HepG2 (cell line): Measurements from ENCODE around the gene SERTAD1. TPM values are rescaled to one million over a fixed set of nuclear protein-coding genes. Genes with fewer than 3 reads are reported as not detected.

Experiments
- ATAC-seq: fragments of 200-7000 bp; cut with Tn5 transposase; 3 replicates; pipeline ENCODE4 v1.9.1; 2020; ENCODE audit warnings: mild to moderate bottlenecking, moderate library complexity
- BruUV-seq: library from RNA; stranded (reverse); fragments of 400-500 nt; replicated peaks from 2 replicates; lab custom pipeline; 2021; lab: Mats Ljungman, UMichigan
- CTCF ChIA-PET: fragments of 300-600 bp; formaldehyde crosslinking; extraction: SDS; loops from one replicate; lab custom pipeline; 2021; ENCODE audit warnings: low total read pairs, inconsistent platforms, low intra/inter-chr PET ratio; lab: Yijun Ruan, JAX
- POLR2A ChIA-PET: fragments of 350-600 bp; sonication (Branson Sonifier 250); formaldehyde crosslinking; loops from one replicate; lab custom pipeline; 2020; ENCODE audit warnings: antibody characterized with exemption, inconsistent platforms; lab: Yijun Ruan, JAX
- DNase-seq: peaks from one replicate; pipeline ENCODE4 v3.0.0-alpha.2; 2015; ENCODE audit warnings: low spot score
- FAIRE-seq: peaks from 3 replicates; lab custom pipeline; 2011; peaks lifted over from hg19 to GRCh38; lab: Jason Lieb, UNC
- H2AFZ ChIP-seq: one replicate; pipeline ENCODE4 v1.6.1; 2011; ENCODE audit warnings: low read length, inconsistent platforms
- H3K27ac ChIP-seq: fragments of 300-600 bp; 3 replicates; pipeline ENCODE4 v1.8.0; 2011; ENCODE audit warnings: mixed run types, mild to moderate bottlenecking, mixed read lengths, low read length, inconsistent platforms; ENCODE audit not compliant: insufficient read depth; ENCODE audit errors: extremely low read length
- H3K27me3 ChIP-seq, 2 experiments: fragments of 200-600 bp in 1 of 2; 2 replicates in 1 of 2; 3 replicates in 1 of 2; pipeline versions ENCODE4 v1.6.0 to v1.8.0; 2011; ENCODE audit warnings: low read length in 2 of 2, mild to moderate bottlenecking in 2 of 2, moderate library complexity in 2 of 2, inconsistent platforms in 1 of 2; ENCODE audit not compliant: insufficient read depth in 2 of 2, control insufficient read depth in 1 of 2
- H3K36me3 ChIP-seq, 2 experiments: fragments of 200-600 bp in 1 of 2; replicated peaks in 1 of 2; 2 replicates in 1 of 2; 3 replicates in 1 of 2; pipeline versions ENCODE4 v1.5.1 to v1.8.0; 2011; ENCODE audit warnings: low read length in 2 of 2, inconsistent platforms in 1 of 2; ENCODE audit not compliant: insufficient read depth in 2 of 2, control insufficient read depth in 1 of 2
- H3K4me1 ChIP-seq: 2 replicates; pipeline ENCODE4 v1.5.1; 2012; ENCODE audit warnings: low read length, inconsistent platforms; ENCODE audit not compliant: insufficient read depth
- H3K4me2 ChIP-seq: 2 replicates; pipeline ENCODE4 v1.6.0; 2011; ENCODE audit warnings: low read depth, low read length, inconsistent platforms
- H3K4me3 ChIP-seq, 3 experiments: fragments of 200-600 bp in 1 of 3; sonication (generic), shearing (Covaris generic) in 1 of 3; replicated peaks in 1 of 3; 2 replicates each; pipeline ENCODE4 v1.5.1; 2011 to 2016; ENCODE audit warnings: low read length in 3 of 3, inconsistent platforms in 2 of 3, low read depth in 2 of 3, mild to moderate bottlenecking in 2 of 3, control low read depth in 1 of 3, mixed read lengths in 1 of 3; ENCODE audit not compliant: insufficient read depth in 1 of 3
- H3K79me2 ChIP-seq: one replicate; pipeline ENCODE4 v1.6.1; 2011; ENCODE audit warnings: low read length, inconsistent platforms; ENCODE audit not compliant: insufficient read depth
- H3K9ac ChIP-seq: 2 replicates; pipeline ENCODE4 v1.6.0; 2011; ENCODE audit warnings: mild to moderate bottlenecking, low read depth, low read length, inconsistent platforms; ENCODE audit not compliant: insufficient read depth
- H3K9me3 ChIP-seq: 2 replicates; pipeline ENCODE4 v1.5.1; 2012; ENCODE audit warnings: mild to moderate bottlenecking, low read length
- H4K20me1 ChIP-seq: 2 replicates; pipeline ENCODE4 v1.6.0; 2011; ENCODE audit warnings: inconsistent platforms, mild to moderate bottlenecking, low read length, moderate library complexity; ENCODE audit not compliant: insufficient read depth
- HMG20B ChIP-seq: conservative IDR thresholded peaks from 2 replicates; pipeline ENCODE4 v1.6.1; 2016; ENCODE audit warnings: missing genetic modification reagents, missing compliant biosample characterization
- HNF4G ChIP-seq, 2 experiments: sonication (generic) in 1 of 2; formaldehyde crosslinking in 1 of 2; IDR thresholded peaks; 2 replicates each; pipeline versions ENCODE4 v1.4.0 to v1.6.1; 2011 to 2020; ENCODE audit warnings: borderline replicate concordance in 2 of 2, low read depth in 2 of 2, mild to moderate bottlenecking in 2 of 2, low read length in 1 of 2, missing genetic modification reagents in 1 of 2, moderate library complexity in 1 of 2
- KDM6A ChIP-seq: IDR thresholded peaks from 2 replicates; pipeline ENCODE4 v1.6.1; 2016; ENCODE audit warnings: low read depth
- MAZ ChIP-seq, 2 experiments: sonication (generic) in 1 of 2; formaldehyde crosslinking in 1 of 2; IDR thresholded peaks; 2 replicates each; pipeline versions ENCODE4 v1.5.0 to v1.6.1; 2012 to 2020; ENCODE audit warnings: low read depth in 2 of 2, mild to moderate bottlenecking in 2 of 2, borderline replicate concordance in 1 of 2, improper control_type of control experiment in 1 of 2, low read length in 1 of 2, missing genetic modification reagents in 1 of 2, moderate library complexity in 1 of 2
- SP4 ChIP-seq: sonication (generic); formaldehyde crosslinking; IDR thresholded peaks from 2 replicates; pipeline ENCODE4 v1.8.1; 2023; ENCODE audit warnings: mild to moderate bottlenecking, missing genetic modification reagents
- ZBTB38 ChIP-seq: sonication (generic); formaldehyde crosslinking; IDR thresholded peaks from 2 replicates; pipeline ENCODE4 v1.5.1; 2020; ENCODE audit warnings: mild to moderate bottlenecking, missing genetic modification reagents
- ZNF207 ChIP-seq: fragments of 450-650 bp; IDR thresholded peaks from 2 replicates; pipeline ENCODE4 v1.6.1; 2016; ENCODE audit warnings: antibody characterized with exemption, borderline replicate concordance
- ZNF546 ChIP-seq: sonication (generic); formaldehyde crosslinking; conservative IDR thresholded peaks from 2 replicates; pipeline ENCODE4 v1.8.1; 2023; ENCODE audit warnings: mild to moderate bottlenecking, missing genetic modification reagents
- ZNF564 ChIP-seq: sonication (generic); formaldehyde crosslinking; IDR thresholded peaks from 2 replicates; pipeline ENCODE4 v1.8.1; 2023; ENCODE audit warnings: mild to moderate bottlenecking, missing genetic modification reagents
- ZNF572 ChIP-seq: sonication (generic); formaldehyde crosslinking; IDR thresholded peaks from 2 replicates; pipeline ENCODE4 v1.5.1; 2020; ENCODE audit warnings: mild to moderate bottlenecking, missing genetic modification reagents
- ZNF766 ChIP-seq: sonication (generic); formaldehyde crosslinking; IDR thresholded peaks from 2 replicates; pipeline ENCODE4 v1.5.0; 2020; ENCODE audit warnings: missing genetic modification reagents, borderline replicate concordance
- WGBS: methylation state at CpG from one replicate; pipeline ENCODE4 v1.1.6; 2017; ENCODE audit warnings: low lambda C conversion rate; 5-methylcytosine and 5-hydroxymethylcytosine counted together
- in situ Hi-C: cut with HindIII; loops from 2 replicates; pipeline ENCODE4 v1.10.0; 2017; ENCODE audit warnings: low pct_unique_long_range_greater_than_20kb; ENCODE audit not compliant: extremely low pct_ligation_motif_present
- intact Hi-C: fragments of 100-400 bp; cut with micrococcal nuclease; formaldehyde crosslinking; loops from one replicate; pipeline ENCODE4 v1.10.0; 2022; ENCODE audit not compliant: unreplicated experiment
- polyA plus RNA-seq, 8 experiments: library from polyadenylated mRNA; depleted of rRNA in 3 of 8; stranded (reverse) in 7 of 8; unstranded in 1 of 8; fragments of >200 nt; fragmentation: Illumina TruSeq in 4 of 8; extraction: Trizol in 4 of 8; gene quantifications; 2 replicates each; pipeline versions ENCODE4 v1.2.1 to v1.2.3, GENCODE V29; 2011 to 2016; ENCODE audit warnings: low read depth in 4 of 8, missing spikeins in 1 of 8, mixed read lengths in 1 of 8; ENCODE audit not compliant: insufficient read depth in 1 of 8
- total RNA-seq, 5 experiments: library from RNA; depleted of rRNA; stranded (reverse); fragments of >200 nt; fragmentation: Illumina TruSeq; extraction: Trizol; gene quantifications; 2 replicates each; pipeline ENCODE4 v1.2.3, GENCODE V29; 2016; ENCODE audit warnings: low read depth in 1 of 5
- TF ChIP-seq, protein P1 (sequence below): sonication (generic); formaldehyde crosslinking; IDR thresholded peaks from 2 replicates; pipeline ENCODE4 v1.4.0; 2020; ENCODE audit warnings: missing genetic modification reagents
- TF ChIP-seq, protein P2 (sequence below): sonication (generic); formaldehyde crosslinking; IDR thresholded peaks from 2 replicates; pipeline ENCODE4 v1.5.0; 2020; ENCODE audit warnings: missing genetic modification reagents
- TF ChIP-seq, protein P3 (sequence below): sonication (generic); formaldehyde crosslinking; IDR thresholded peaks from 2 replicates; pipeline ENCODE4 v1.8.0; 2023; ENCODE audit warnings: mild to moderate bottlenecking, missing genetic modification reagents
- TF ChIP-seq, protein P4 (sequence below): sonication (generic); formaldehyde crosslinking; IDR thresholded peaks from 2 replicates; pipeline ENCODE4 v1.4.0; 2020; ENCODE audit warnings: mild to moderate bottlenecking, missing genetic modification reagents
- TF ChIP-seq, protein P5 (sequence below): sonication (generic); formaldehyde crosslinking; IDR thresholded peaks from 2 replicates; pipeline ENCODE4 v1.5.1; 2020; ENCODE audit warnings: missing genetic modification reagents, mild to moderate bottlenecking, borderline replicate concordance
- TF ChIP-seq, protein P6 (sequence below): sonication (generic); formaldehyde crosslinking; IDR thresholded peaks from 2 replicates; pipeline ENCODE4 v1.5.0; 2020; ENCODE audit warnings: missing genetic modification reagents
- TF ChIP-seq, protein P7 (sequence below): sonication (generic); formaldehyde crosslinking; IDR thresholded peaks from 2 replicates; pipeline ENCODE4 v1.4.0; 2020; ENCODE audit warnings: missing genetic modification reagents

Gene SERTAD1
- total and polyA plus RNA-seq, 2 of the 13 experiments (the other 11 are each of a cell fraction or from before 2014, with no cell fraction given), result 4.3 to 4.5 TPM

DNA sequence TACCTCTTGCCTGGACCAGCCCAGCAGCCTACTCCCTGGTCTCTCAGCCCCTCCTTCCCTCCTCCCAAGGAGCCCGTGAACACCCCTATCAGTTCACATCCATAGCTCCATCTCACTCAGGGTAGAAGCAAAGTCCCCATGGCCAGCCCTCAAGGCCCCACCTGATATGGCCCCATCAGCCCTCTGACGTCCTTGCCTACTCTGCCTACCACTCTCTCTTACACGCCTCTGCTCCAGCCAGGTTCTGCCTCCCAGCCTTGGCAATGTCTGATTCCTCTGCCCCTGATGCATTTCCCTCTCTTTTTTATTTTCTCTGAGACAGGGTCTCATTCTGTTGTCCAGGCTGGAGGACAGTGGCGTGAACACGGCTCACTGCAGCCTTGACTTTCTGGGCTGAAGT lies 26.2 kb upstream of the SERTAD1 start:
- Histone ChIP-seq H3K9me3 (no peaks in the 10 kb centered on the region), H2AFZ (no peak overlapping the region), H3K4me3 (no peak overlapping the region), H3K4me2 (no peak overlapping the region), H3K9ac (no peak overlapping the region), H3K79me2 (no peaks in the 10 kb centered on the region), H3K36me3 (peaks cover 2 to 3% of the 10 kb centered on the region in 2 experiments; a peak in 1 of 5 replicates), H4K20me1 (no peaks in the 10 kb centered on the region), H3K4me1 (peaks cover 19% of the 10 kb centered on the region)
- DNase-seq (no peak), ATAC-seq (no peak; the same call in 2 of the 3 replicates), FAIRE-seq (no peak)
- 83% methylated on average over 5 of the region's 5 CpGs for WGBS
- no TSS peak for BruUV-seq
- in situ Hi-C loops, result no loop called here
- TF ChIP-seq, protein P1, sequence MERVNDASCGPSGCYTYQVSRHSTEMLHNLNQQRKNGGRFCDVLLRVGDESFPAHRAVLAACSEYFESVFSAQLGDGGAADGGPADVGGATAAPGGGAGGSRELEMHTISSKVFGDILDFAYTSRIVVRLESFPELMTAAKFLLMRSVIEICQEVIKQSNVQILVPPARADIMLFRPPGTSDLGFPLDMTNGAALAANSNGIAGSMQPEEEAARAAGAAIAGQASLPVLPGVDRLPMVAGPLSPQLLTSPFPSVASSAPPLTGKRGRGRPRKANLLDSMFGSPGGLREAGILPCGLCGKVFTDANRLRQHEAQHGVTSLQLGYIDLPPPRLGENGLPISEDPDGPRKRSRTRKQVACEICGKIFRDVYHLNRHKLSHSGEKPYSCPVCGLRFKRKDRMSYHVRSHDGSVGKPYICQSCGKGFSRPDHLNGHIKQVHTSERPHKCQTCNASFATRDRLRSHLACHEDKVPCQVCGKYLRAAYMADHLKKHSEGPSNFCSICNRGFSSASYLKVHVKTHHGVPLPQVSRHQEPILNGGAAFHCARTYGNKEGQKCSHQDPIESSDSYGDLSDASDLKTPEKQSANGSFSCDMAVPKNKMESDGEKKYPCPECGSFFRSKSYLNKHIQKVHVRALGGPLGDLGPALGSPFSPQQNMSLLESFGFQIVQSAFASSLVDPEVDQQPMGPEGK (CRISPR knock-in tag), result no peak
- no peak for TF ChIP-seq ZNF766 (CRISPR knock-in tag)
- no peak for TF ChIP-seq MAZ (IDR thresholded peaks at IDR 0.05; ENCODE audit: borderline replicate concordance, low read depth, low read length)
- TF ChIP-seq MAZ (CRISPR knock-in tag; IDR thresholded peaks at IDR 0.05; ENCODE audit: low read depth), result no peak
- TF ChIP-seq, protein P2, sequence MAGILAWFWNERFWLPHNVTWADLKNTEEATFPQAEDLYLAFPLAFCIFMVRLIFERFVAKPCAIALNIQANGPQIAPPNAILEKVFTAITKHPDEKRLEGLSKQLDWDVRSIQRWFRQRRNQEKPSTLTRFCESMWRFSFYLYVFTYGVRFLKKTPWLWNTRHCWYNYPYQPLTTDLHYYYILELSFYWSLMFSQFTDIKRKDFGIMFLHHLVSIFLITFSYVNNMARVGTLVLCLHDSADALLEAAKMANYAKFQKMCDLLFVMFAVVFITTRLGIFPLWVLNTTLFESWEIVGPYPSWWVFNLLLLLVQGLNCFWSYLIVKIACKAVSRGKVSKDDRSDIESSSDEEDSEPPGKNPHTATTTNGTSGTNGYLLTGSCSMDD (CRISPR knock-in tag), result no peak
- no peak for TF ChIP-seq ZNF207
- TF ChIP-seq KDM6A (CRISPR knock-in tag), result no peak
- TF ChIP-seq, protein P3, sequence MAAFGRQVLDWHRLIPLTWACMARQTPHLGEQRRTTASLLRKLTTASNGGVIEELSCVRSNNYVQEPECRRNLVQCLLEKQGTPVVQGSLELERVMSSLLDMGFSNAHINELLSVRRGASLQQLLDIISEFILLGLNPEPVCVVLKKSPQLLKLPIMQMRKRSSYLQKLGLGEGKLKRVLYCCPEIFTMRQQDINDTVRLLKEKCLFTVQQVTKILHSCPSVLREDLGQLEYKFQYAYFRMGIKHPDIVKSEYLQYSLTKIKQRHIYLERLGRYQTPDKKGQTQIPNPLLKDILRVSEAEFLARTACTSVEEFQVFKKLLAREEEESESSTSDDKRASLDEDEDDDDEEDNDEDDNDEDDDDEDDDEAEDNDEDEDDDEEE, result no peak
- TF ChIP-seq ZNF572, result no peak
- TF ChIP-seq ZNF564 (CRISPR knock-in tag), result no peak
- TF ChIP-seq, protein P4, sequence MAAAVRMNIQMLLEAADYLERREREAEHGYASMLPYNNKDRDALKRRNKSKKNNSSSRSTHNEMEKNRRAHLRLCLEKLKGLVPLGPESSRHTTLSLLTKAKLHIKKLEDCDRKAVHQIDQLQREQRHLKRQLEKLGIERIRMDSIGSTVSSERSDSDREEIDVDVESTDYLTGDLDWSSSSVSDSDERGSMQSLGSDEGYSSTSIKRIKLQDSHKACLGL, result no peak
- TF ChIP-seq, protein P5, sequence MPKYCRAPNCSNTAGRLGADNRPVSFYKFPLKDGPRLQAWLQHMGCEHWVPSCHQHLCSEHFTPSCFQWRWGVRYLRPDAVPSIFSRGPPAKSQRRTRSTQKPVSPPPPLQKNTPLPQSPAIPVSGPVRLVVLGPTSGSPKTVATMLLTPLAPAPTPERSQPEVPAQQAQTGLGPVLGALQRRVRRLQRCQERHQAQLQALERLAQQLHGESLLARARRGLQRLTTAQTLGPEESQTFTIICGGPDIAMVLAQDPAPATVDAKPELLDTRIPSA (CRISPR knock-in tag), result no peak
- TF ChIP-seq, protein P6, sequence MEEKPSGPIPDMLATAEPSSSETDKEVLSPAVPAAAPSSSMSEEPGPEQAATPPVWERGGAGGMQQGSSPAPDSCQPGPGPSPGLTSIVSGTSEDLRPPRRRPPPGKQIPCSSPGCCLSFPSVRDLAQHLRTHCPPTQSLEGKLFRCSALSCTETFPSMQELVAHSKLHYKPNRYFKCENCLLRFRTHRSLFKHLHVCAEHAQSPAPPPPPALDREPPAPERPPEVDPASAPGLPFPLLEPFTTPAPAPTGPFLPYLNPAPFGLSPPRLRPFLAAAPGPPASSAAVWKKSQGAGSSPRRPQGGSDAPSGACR, result no peak
- no peak for TF ChIP-seq ZBTB38 (CRISPR knock-in tag)
- no peak for TF ChIP-seq HMG20B (CRISPR knock-in tag)
- TF ChIP-seq, protein P7, sequence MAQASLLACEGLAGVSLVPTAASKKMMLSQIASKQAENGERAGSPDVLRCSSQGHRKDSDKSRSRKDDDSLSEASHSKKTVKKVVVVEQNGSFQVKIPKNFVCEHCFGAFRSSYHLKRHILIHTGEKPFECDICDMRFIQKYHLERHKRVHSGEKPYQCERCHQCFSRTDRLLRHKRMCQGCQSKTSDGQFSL (CRISPR knock-in tag), result no peak
- no peak for TF ChIP-seq ZNF546 (CRISPR knock-in tag)
- TF ChIP-seq SP4 (CRISPR knock-in tag), result no peak
- no peak for TF ChIP-seq HNF4G (IDR thresholded peaks at IDR 0.05; ENCODE audit: borderline replicate concordance, low read depth, low read length)
- no peak for TF ChIP-seq HNF4G (CRISPR knock-in tag; IDR thresholded peaks at IDR 0.05; ENCODE audit: borderline replicate concordance, low read depth)
- TF ChIP-seq, all 625 proteins: peak for 0
- Histone ChIP-seq H3K27me3 (no peaks in the 10 kb centered on the region), H3K27ac (no peak overlapping the region)
- POLR2A ChIA-PET, result interaction anchor here (1.2 to 1.5 kb wide), 2 partner anchors 14 to 19 kb away, joined by 3 read pairs; partner anchors contain the start of gene BLVRB
- intact Hi-C loops, result no loop called here
- CTCF ChIA-PET, result no interaction called here
